ENCODE measurements around the gene RASGRF2. TPM values are rescaled to one million over a fixed set of nuclear protein-coding genes. Genes with fewer than 3 reads are reported as not detected.

The RASGRF2 gene
- total RNA-seq, 1 experiment from 2014 or later: not detected

GRCh38 chr5:80934751-80935150 lies 25.4 kb upstream of the RASGRF2 start:
- CTCF ChIA-PET: interaction anchor here (3.0 kb wide), 1 partner anchor 173 kb away, joined by 9 read pairs; no protein-coding TSS in a partner anchor
- no TSS peak for BruUV-seq (replicated peaks)
- Mint-ChIP-seq H3K27ac (ENCODE audit: low read depth, unreplicated experiment) (no peak overlapping the region), H3K4me3 (ENCODE audit: unreplicated experiment) (no peak overlapping the region), H3K9me3 (ENCODE audit: unreplicated experiment) (no peaks in the 10 kb centered on the region), H3K36me3 (ENCODE audit: insufficient read depth, unreplicated experiment) (no peaks in the 10 kb centered on the region), H3K27me3 (ENCODE audit: insufficient read depth, unreplicated experiment) (no peaks in the 10 kb centered on the region), H3K4me1 (ENCODE audit: insufficient read depth, unreplicated experiment) (no peaks in the 10 kb centered on the region)
- no peak for TF ChIP-seq CTCF (IDR thresholded peaks at IDR 0.05; ENCODE audit: unreplicated experiment)
- intact Hi-C loops (cut with micrococcal nuclease): no loop called here
- POLR2A ChIA-PET: no interaction called here
- no peak for DNase-seq (ENCODE audit: unreplicated experiment)

- intact Hi-C loops (cut with micrococcal nuclease): no loop called here
- CTCF ChIA-PET: interaction anchor here (0.6 to 3.0 kb wide), 2 partner anchors 172 to 393 kb away, joined by 3 to 9 read pairs; no protein-coding TSS in a partner anchor
- TF ChIP-seq CTCF (IDR thresholded peaks at IDR 0.05; ENCODE audit: unreplicated experiment): no peak
- Mint-ChIP-seq H3K27me3 (ENCODE audit: insufficient read depth, unreplicated experiment) (no peaks in the 10 kb centered on the region), H3K9me3 (ENCODE audit: unreplicated experiment) (no peaks in the 10 kb centered on the region), H3K27ac (ENCODE audit: low read depth, unreplicated experiment) (no peak overlapping the region), H3K36me3 (ENCODE audit: insufficient read depth, unreplicated experiment) (no peaks in the 10 kb centered on the region), H3K4me1 (ENCODE audit: insufficient read depth, unreplicated experiment) (no peaks in the 10 kb centered on the region), H3K4me3 (ENCODE audit: unreplicated experiment) (no peak overlapping the region)
- POLR2A ChIA-PET: interaction anchor here (0.6 kb wide), 1 partner anchor 318 kb away, joined by 3 read pairs; no protein-coding TSS in a partner anchor
- peak; percentile 36 for DNase-seq (ENCODE audit: unreplicated experiment)
- no TSS peak for BruUV-seq (replicated peaks)
These were observed 24.3 kb upstream of the RASGRF2 start for GRCh38 chr5:80935811-80936385.

- Mint-ChIP-seq H3K27ac (ENCODE audit: low read depth, unreplicated experiment) (no peak overlapping the region), H3K36me3 (ENCODE audit: insufficient read depth, unreplicated experiment) (no peaks in the 10 kb centered on the region), H3K4me3 (ENCODE audit: unreplicated experiment) (no peak overlapping the region), H3K9me3 (ENCODE audit: unreplicated experiment) (no peaks in the 10 kb centered on the region), H3K27me3 (ENCODE audit: insufficient read depth, unreplicated experiment) (no peaks in the 10 kb centered on the region), H3K4me1 (ENCODE audit: insufficient read depth, unreplicated experiment) (no peaks in the 10 kb centered on the region)
- intact Hi-C loops (cut with micrococcal nuclease): no loop called here
- CTCF ChIA-PET: interaction anchor here (3.0 kb wide), 1 partner anchor 171 kb away, joined by 9 read pairs; no protein-coding TSS in a partner anchor
- no TSS peak for BruUV-seq (replicated peaks)
- TF ChIP-seq CTCF (IDR thresholded peaks at IDR 0.05; ENCODE audit: unreplicated experiment): no peak
- no peak for DNase-seq (ENCODE audit: unreplicated experiment)
- POLR2A ChIA-PET: no interaction called here
These were observed 23.3 kb upstream of the RASGRF2 start for GRCh38 chr5:80936881-80937280.

GRCh38 chr5:80937584-80938356 lies 22.4 kb upstream of the RASGRF2 start:
- intact Hi-C loops (cut with micrococcal nuclease): no loop called here
- POLR2A ChIA-PET: interaction anchor here (0.9 kb wide), 1 partner anchor 18 kb away, joined by 3 read pairs; no protein-coding TSS in a partner anchor
- CTCF ChIA-PET: interaction anchor here (3.0 kb wide), 1 partner anchor 170 kb away, joined by 9 read pairs; no protein-coding TSS in a partner anchor

More at GRCh38 chr5:80937584-80938356, 22.4 kb upstream of the RASGRF2 start:
- peak; percentile 20 for DNase-seq (ENCODE audit: unreplicated experiment)
- no peaks in the 10 kb centered on the region for H3K27me3 Mint-ChIP-seq (ENCODE audit: insufficient read depth, unreplicated experiment)
- no peaks in the 10 kb centered on the region for H3K9me3 Mint-ChIP-seq (ENCODE audit: unreplicated experiment)
- BruUV-seq (replicated peaks): no TSS peak
- H3K27ac Mint-ChIP-seq (ENCODE audit: low read depth, unreplicated experiment): no peak overlapping the region
- TF ChIP-seq CTCF (IDR thresholded peaks at IDR 0.05; ENCODE audit: unreplicated experiment): no peak
- H3K4me3 Mint-ChIP-seq (ENCODE audit: unreplicated experiment): no peak overlapping the region
- no peaks in the 10 kb centered on the region for H3K36me3 Mint-ChIP-seq (ENCODE audit: insufficient read depth, unreplicated experiment)
- no peaks in the 10 kb centered on the region for H3K4me1 Mint-ChIP-seq (ENCODE audit: insufficient read depth, unreplicated experiment)
